ENCODE measurements around the gene BUB1.

BUB1 gene

DNA sequence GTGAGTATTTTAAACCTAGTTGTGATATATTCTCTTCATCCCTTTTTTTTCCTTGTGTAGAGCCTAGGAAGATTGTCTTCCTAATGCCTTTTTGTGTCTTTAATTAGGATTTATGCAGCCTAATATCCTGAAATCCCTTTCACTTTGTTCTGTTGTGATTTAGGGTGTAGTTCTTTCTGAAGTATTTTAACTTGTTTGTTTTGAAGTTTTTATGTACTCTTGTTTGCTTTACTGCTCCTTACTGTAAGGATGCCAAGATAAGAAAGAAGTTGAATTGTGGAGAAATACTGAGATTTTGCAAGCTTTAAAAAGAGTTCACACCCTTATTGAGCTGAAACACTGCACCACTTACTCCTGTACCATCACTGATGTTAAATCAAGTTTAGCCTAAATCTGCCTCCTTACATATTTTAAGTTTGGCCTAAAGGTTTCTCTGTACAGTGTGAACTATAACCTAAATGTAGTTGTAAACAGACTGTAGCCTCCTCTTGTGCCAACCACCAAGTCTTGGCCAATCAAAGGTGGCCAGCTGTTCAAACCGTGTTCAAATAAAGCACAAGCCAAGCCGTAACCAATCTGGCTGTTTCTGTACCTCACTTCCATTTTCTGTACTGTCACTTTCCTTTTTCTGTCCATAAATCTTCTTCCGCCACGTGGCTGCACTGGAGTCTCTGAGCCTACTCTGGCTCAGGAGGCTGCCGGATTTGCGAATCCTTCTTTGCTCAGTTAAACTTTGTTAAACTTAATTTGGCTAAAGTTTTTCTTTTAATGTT, 36.8 kb upstream of the BUB1 start:
- H3K27me3 ChIP-seq, result no peaks in the 10 kb centered on the region
- H3K4me3 ChIP-seq, result no peak overlapping the region
- H3K4me1 ChIP-seq, result peaks cover 3 to 38% (median 19%) of the 10 kb centered on the region in 4 donors
- intact Hi-C loops (cut with DNase I; ENCODE audit: low total_unique reads), result no loop called here
- no peaks in the 10 kb centered on the region for H3K9me3 ChIP-seq
- TF ChIP-seq, protein P1, sequence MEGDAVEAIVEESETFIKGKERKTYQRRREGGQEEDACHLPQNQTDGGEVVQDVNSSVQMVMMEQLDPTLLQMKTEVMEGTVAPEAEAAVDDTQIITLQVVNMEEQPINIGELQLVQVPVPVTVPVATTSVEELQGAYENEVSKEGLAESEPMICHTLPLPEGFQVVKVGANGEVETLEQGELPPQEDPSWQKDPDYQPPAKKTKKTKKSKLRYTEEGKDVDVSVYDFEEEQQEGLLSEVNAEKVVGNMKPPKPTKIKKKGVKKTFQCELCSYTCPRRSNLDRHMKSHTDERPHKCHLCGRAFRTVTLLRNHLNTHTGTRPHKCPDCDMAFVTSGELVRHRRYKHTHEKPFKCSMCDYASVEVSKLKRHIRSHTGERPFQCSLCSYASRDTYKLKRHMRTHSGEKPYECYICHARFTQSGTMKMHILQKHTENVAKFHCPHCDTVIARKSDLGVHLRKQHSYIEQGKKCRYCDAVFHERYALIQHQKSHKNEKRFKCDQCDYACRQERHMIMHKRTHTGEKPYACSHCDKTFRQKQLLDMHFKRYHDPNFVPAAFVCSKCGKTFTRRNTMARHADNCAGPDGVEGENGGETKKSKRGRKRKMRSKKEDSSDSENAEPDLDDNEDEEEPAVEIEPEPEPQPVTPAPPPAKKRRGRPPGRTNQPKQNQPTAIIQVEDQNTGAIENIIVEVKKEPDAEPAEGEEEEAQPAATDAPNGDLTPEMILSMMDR (IDR thresholded peaks at IDR 0.05), result no peak
- H3K36me3 ChIP-seq, result no peaks in the 10 kb centered on the region
- H3K27ac ChIP-seq, result no peak overlapping the region
- no peak for DNase-seq

DNA sequence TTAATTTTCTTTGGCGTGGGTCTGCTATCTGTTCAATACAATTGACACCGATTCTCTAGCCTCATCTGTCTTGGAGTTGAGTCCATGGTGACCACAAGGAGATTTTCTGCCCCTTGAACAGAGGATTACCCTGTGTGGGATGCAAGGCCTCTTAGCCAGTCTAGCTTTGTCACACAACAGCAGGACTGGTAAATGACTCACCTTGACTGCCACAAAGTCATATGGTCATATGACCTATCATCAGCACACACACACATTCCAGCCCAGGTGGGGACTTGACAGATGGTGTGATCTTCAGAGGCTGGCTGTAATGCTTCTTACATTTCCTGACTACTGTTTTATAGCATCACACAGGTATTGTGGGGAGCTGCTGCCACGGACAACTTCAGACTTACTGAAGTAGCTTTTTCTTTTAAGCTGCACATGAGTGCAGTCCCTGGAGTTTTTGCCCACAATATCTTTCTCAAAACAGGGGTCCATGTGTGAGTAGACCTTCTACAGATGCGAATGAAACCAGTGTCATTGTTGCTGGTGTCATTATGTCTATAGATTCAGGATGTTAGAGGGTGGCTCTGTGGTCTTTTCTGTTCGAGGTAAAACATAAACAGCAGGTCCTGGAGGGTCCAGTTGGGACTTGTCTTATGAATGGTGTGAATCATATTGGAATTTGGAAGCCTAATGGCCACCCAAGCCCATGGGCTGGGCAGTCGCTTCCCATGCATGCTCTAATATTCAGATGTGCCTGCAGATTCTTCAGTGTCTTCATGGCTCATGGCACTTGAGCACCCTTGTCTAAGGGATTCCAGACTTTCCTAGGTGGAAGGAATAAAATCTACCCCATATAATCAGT, 35.9 kb upstream of the BUB1 start:
- H3K4me1 ChIP-seq, result peaks cover 3 to 29% (median 11%) of the 10 kb centered on the region in 4 donors
- no peaks in the 10 kb centered on the region for H3K27me3 ChIP-seq
- H3K9me3 ChIP-seq, result no peaks in the 10 kb centered on the region
- H3K4me3 ChIP-seq, result no peak overlapping the region
- no peaks in the 10 kb centered on the region for H3K36me3 ChIP-seq
- intact Hi-C loops (cut with DNase I; ENCODE audit: low total_unique reads), result no loop called here
- DNase-seq, result no peak
- TF ChIP-seq, protein P1 (IDR thresholded peaks at IDR 0.05), result no peak
- no peak overlapping the region for H3K27ac ChIP-seq

DNA sequence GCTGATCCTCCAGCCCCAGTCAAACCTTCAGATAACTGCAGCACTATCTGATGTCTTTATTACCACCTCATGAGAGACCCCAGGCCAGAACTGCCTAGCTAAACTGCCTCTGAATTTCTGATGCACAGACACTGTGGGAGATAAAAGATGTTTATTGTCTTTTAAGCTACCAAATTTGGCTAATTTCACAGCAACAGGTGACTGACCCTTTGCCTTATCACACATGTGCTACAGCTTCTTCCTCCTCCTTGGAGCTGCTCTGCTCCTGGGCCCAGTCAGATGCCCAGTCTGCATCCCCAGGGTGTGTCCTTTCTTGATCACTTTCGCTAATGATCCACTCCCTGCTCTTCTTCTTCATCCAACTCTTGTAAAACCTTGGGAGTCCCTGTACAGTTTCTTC, 34.9 kb upstream of the BUB1 start:
- Histone ChIP-seq H3K4me3 (no peak overlapping the region), H3K27ac (no peak overlapping the region), H3K9me3 (no peaks in the 10 kb centered on the region), H3K27me3 (no peaks in the 10 kb centered on the region), H3K4me1 (peaks cover 0 to 19% (median 5%) of the 10 kb centered on the region in 4 donors), H3K36me3 (no peaks in the 10 kb centered on the region)
- intact Hi-C loops (cut with DNase I; ENCODE audit: low total_unique reads), result no loop called here
- DNase-seq, result no peak
- TF ChIP-seq, protein P1 (IDR thresholded peaks at IDR 0.05), result no peak

DNA sequence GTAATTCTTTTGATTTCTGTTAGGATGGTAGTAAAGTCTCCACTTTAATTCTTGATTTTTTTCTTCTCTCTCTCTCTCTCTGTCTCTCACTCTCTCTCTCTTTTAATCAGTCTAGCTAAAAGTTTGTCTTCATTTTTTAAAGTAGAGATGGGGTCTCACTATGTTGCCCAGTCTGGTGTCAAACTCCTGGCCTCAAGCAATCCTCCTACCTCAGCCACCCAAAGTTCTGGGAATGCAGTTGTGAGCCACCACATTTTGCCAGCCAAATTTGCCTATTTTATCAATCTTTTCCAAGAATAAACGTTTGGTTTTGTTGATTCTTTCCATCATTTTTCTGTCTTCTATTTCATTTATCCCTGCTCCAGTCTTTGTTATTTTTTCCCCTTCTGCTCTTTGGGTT, 30.6 kb upstream of the BUB1 start:
- intact Hi-C loops (cut with DNase I; ENCODE audit: low total_unique reads), result no loop called here
- Histone ChIP-seq H3K9me3 (no peaks in the 10 kb centered on the region), H3K4me3 (no peak overlapping the region), H3K36me3 (no peaks in the 10 kb centered on the region), H3K4me1 (no peaks in the 10 kb centered on the region), H3K27me3 (no peaks in the 10 kb centered on the region), H3K27ac (no peak overlapping the region)
- TF ChIP-seq, protein P1 (IDR thresholded peaks at IDR 0.05), result no peak
- DNase-seq, result no peak

DNA sequence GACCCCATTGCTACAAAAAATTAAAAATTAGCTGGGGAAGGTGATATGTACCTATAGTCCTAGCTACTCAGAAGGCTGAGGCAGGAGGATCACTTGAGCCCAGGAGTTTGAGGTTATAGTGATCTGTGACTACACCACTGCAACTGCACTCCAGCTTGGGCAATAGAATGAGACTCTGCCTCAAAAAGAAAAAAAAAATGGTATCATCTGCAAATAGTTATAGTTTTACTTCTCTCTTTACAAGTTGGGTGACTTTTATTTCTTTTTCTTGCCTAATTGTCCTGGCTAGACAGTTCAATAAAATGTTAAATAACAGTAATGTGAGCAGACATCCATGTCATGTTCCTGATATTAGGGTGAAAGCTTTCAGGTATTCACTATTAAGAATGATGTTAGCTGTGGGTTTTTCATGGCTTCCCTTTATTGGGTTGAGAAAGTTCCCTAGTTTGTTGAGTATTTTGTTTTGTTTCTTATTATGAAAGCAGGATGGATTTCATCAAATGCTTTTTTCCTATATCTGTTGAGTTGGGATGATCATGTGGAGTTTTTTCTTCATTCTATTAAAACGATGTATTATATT, 29.6 kb upstream of the BUB1 start:
- intact Hi-C loops (cut with DNase I; ENCODE audit: low total_unique reads), result no loop called here
- Histone ChIP-seq H3K4me1 (no peaks in the 10 kb centered on the region), H3K27me3 (no peaks in the 10 kb centered on the region), H3K4me3 (no peak overlapping the region), H3K9me3 (no peaks in the 10 kb centered on the region), H3K36me3 (no peaks in the 10 kb centered on the region), H3K27ac (no peak overlapping the region)
- TF ChIP-seq, protein P1 (IDR thresholded peaks at IDR 0.05), result no peak
- no peak for DNase-seq

Measured in tibial artery (tissue), 4 donors.